K562 (cell line): Measurements from ENCODE around the gene LRRC1.

Experiments
- ZBTB11 ChIP-seq, 3 experiments: fragments of 200-800 bp in 1 of 3; fragments of 250-450 bp in 1 of 3; fragments of 450-650 bp in 1 of 3; sonication (Bioruptor Pico) in 1 of 3; sonication (Bioruptor generic) in 1 of 3; formaldehyde crosslinking in 1 of 3; IDR thresholded peaks; 2 replicates each; pipeline versions ENCODE4 v1.6.1 to v1.8.0; 2016 to 2022; ENCODE audit warnings: mild to moderate bottlenecking in 2 of 3, missing genetic modification characterization in 2 of 3, missing compliant biosample characterization in 1 of 3, moderate library complexity in 1 of 3
- ZKSCAN3 ChIP-seq: fragments of 250-450 bp; sonication (Bioruptor Pico); IDR thresholded peaks from 2 replicates; pipeline ENCODE4 v1.4.0; 2020

- TF ChIP-seq ZKSCAN3 (no peak), ZBTB11 (CRISPR knock-in tag; IDR thresholded peaks at IDR 0.05) (no peak)
Observed at GRCh38 chr6:53858913-53859312, 64.1 kb downstream of the LRRC1 start.
